Measurements from ENCODE around the gene TKT.

DNA sequence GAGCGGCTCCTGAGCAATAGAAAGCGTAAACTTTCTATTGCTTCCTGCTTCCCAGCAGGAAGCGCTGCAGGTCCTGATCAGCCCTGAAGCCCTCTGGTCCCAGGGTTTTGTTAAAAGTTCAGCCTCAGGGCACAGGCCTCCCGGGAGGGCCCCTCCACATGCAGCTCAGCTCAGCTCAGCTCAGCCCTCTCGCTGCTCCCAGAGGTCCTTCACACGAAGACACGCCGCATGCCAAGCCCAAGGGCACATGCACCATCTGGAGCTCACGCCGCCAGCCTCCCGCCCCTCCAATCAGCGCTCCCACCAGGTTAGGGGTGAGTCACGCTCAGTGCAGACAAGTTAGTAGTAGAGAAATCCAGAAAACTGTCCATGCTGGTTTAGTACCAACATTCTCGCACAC is 12.7 kb downstream of the TKT start:
- TF ChIP-seq POLR2A (IDR thresholded peaks at IDR 0.05) (no peak), CTCF (IDR thresholded peaks at IDR 0.05 in 4 of 5, conservative IDR thresholded peaks at IDR 0.05 in 1 of 5) (no peak)
